ENCODE measurements around the gene GATA5.

The GATA5 gene

GRCh38 chr20:62463651-62464424 is 12.0 kb downstream of the GATA5 start:
- Histone ChIP-seq H3K27ac (replicated peaks) (no peak overlapping the region), H3K4me3 (replicated peaks; ENCODE audit: insufficient read depth, low read length) (no peak overlapping the region)
- DNase-seq (ENCODE audit: low read depth in 1 of 2, low spot score in 1 of 2) = no peak

GRCh38 chr20:62462976-62463592 is 12.7 kb downstream of the GATA5 start:
- DNase-seq (ENCODE audit: low read depth in 1 of 2, low spot score in 1 of 2) = no peak
- H3K27me3 ChIP-seq (ENCODE audit: insufficient read depth, poor library complexity, severe bottlenecking) = peaks cover 3% of the 10 kb centered on the region
- no peak for TF ChIP-seq SPI1 (IDR thresholded peaks at IDR 0.05; ENCODE audit: borderline replicate concordance, low read depth)
- TF ChIP-seq CTCF (IDR thresholded peaks at IDR 0.05; ENCODE audit: insufficient read depth, low read length) = no peak
- no peak for TF ChIP-seq GABPA (IDR thresholded peaks at IDR 0.05; ENCODE audit: low read depth)
- TF ChIP-seq POLR2AphosphoS5 (IDR thresholded peaks at IDR 0.05; ENCODE audit: low read depth) = no peak
- TF ChIP-seq REST (IDR thresholded peaks at IDR 0.05; ENCODE audit: insufficient replicate concordance, low read depth) = no peak
- no peak overlapping the region for H3K27ac ChIP-seq (replicated peaks)
- no peak overlapping the region for H3K4me3 ChIP-seq (replicated peaks; ENCODE audit: insufficient read depth, low read length)

More at GRCh38 chr20:62463651-62464424, 12.0 kb downstream of the GATA5 start:
- TF ChIP-seq POLR2AphosphoS5 (IDR thresholded peaks at IDR 0.05; ENCODE audit: low read depth) = no peak
- TF ChIP-seq REST (IDR thresholded peaks at IDR 0.05; ENCODE audit: insufficient replicate concordance, low read depth) = no peak
- peaks cover 3% of the 10 kb centered on the region for H3K27me3 ChIP-seq (ENCODE audit: insufficient read depth, poor library complexity, severe bottlenecking)

GRCh38 chr20:62461834-62462233 is 14.0 kb downstream of the GATA5 start:
- DNase-seq (ENCODE audit: low read depth in 1 of 2, low spot score in 1 of 2) = no peak
- no peak overlapping the region for H3K27ac ChIP-seq (replicated peaks)
- H3K27me3 ChIP-seq (ENCODE audit: insufficient read depth, poor library complexity, severe bottlenecking) = peaks cover 4% of the 10 kb centered on the region
- no peak for TF ChIP-seq CTCF (IDR thresholded peaks at IDR 0.05; ENCODE audit: insufficient read depth, low read length)
- no peak overlapping the region for H3K4me3 ChIP-seq (replicated peaks; ENCODE audit: insufficient read depth, low read length)

- Histone ChIP-seq H3K27me3 (ENCODE audit: insufficient read depth, poor library complexity, severe bottlenecking) (peaks cover 7% of the 10 kb centered on the region), H3K27ac (replicated peaks) (no peak overlapping the region), H3K4me3 (replicated peaks; ENCODE audit: insufficient read depth, low read length) (no peak overlapping the region)
- DNase-seq (ENCODE audit: low read depth in 1 of 2, low spot score in 1 of 2) = no peak
- TF ChIP-seq POLR2AphosphoS5 (IDR thresholded peaks at IDR 0.05; ENCODE audit: low read depth) (no peak), REST (IDR thresholded peaks at IDR 0.05; ENCODE audit: insufficient replicate concordance, low read depth) (no peak), SPI1 (IDR thresholded peaks at IDR 0.05; ENCODE audit: borderline replicate concordance, low read depth) (no peak), GABPA (IDR thresholded peaks at IDR 0.05; ENCODE audit: low read depth) (no peak), CTCF (IDR thresholded peaks at IDR 0.05; ENCODE audit: insufficient read depth, low read length) (no peak)
Observed at GRCh38 chr20:62461157-62461556, 14.6 kb downstream of the GATA5 start.
